RWPE2 (cell line): ENCODE data around the gene TENM4.

Experiments
- ATAC-seq: fragments of 200-7000 bp; cut with Tn5 transposase; 3 replicates; pipeline ENCODE4 v1.9.1; 2021; ENCODE audit warnings: low read depth
- DNase-seq: peaks from one replicate; pipeline ENCODE4 v3.0.0-alpha.2; 2020; ENCODE audit warnings: low spot score
- H3K27ac ChIP-seq: fragments of 450-650 bp; 2 replicates; pipeline ENCODE4 v1.5.1; 2017; ENCODE audit warnings: mild to moderate bottlenecking; ENCODE audit not compliant: poor library complexity, severe bottlenecking
- H3K27me3 ChIP-seq: fragments of 250-450 bp; sonication (Bioruptor Pico); 2 replicates; pipeline ENCODE4 v1.5.1; 2021; ENCODE audit warnings: mild to moderate bottlenecking, moderate library complexity; ENCODE audit not compliant: insufficient read depth, poor library complexity, severe bottlenecking
- H3K36me3 ChIP-seq: fragments of 250-450 bp; sonication (Bioruptor Pico); 2 replicates; pipeline ENCODE4 v1.5.1; 2020; ENCODE audit warnings: low read depth, mild to moderate bottlenecking, moderate library complexity
- H3K4me1 ChIP-seq: fragments of 250-450 bp; sonication (Bioruptor Pico); 2 replicates; pipeline ENCODE4 v1.5.1; 2021; ENCODE audit warnings: mild to moderate bottlenecking, moderate library complexity; ENCODE audit not compliant: insufficient read depth, poor library complexity, severe bottlenecking
- H3K4me3 ChIP-seq: fragments of 250-450 bp; sonication (Bioruptor Pico); 2 replicates; pipeline ENCODE4 v1.5.1; 2021; ENCODE audit warnings: mild to moderate bottlenecking, moderate library complexity; ENCODE audit not compliant: severe bottlenecking
- H3K9me3 ChIP-seq: fragments of 250-450 bp; sonication (Bioruptor Pico); 2 replicates; pipeline ENCODE4 v1.5.1; 2021; ENCODE audit warnings: mild to moderate bottlenecking, moderate library complexity; ENCODE audit not compliant: severe bottlenecking
- CTCF ChIP-seq: fragments of 450-650 bp; IDR thresholded peaks from one replicate; pipeline ENCODE4 v1.5.1; 2017; ENCODE audit warnings: mild to moderate bottlenecking, moderate library complexity; ENCODE audit not compliant: poor library complexity, severe bottlenecking

Gene TENM4

GRCh38 chr11:79086056-79086455, 354.8 kb downstream of the TENM4 start:
- no peak for TF ChIP-seq CTCF
- Histone ChIP-seq H3K4me3 (no peak overlapping the region), H3K9me3 (no peaks in the 10 kb centered on the region), H3K27ac (no peak overlapping the region), H3K27me3 (no peaks in the 10 kb centered on the region), H3K36me3 (no peaks in the 10 kb centered on the region), H3K4me1 (peaks cover 15% of the 10 kb centered on the region)
- DNase-seq (no peak), ATAC-seq (no peak)

GRCh38 chr11:79084382-79084781, 356.4 kb downstream of the TENM4 start:
- Histone ChIP-seq H3K9me3 (no peaks in the 10 kb centered on the region), H3K27ac (no peak overlapping the region), H3K27me3 (no peaks in the 10 kb centered on the region), H3K4me1 (peaks cover 11% of the 10 kb centered on the region), H3K36me3 (no peaks in the 10 kb centered on the region), H3K4me3 (no peak overlapping the region)
- TF ChIP-seq CTCF = no peak
- ATAC-seq = no peak
- DNase-seq = no peak

- no peak for TF ChIP-seq CTCF
- no peak overlapping the region for H3K27ac ChIP-seq
- no peak for ATAC-seq
These were observed 357.5 kb downstream of the TENM4 start for GRCh38 chr11:79083352-79083751.

DNA sequence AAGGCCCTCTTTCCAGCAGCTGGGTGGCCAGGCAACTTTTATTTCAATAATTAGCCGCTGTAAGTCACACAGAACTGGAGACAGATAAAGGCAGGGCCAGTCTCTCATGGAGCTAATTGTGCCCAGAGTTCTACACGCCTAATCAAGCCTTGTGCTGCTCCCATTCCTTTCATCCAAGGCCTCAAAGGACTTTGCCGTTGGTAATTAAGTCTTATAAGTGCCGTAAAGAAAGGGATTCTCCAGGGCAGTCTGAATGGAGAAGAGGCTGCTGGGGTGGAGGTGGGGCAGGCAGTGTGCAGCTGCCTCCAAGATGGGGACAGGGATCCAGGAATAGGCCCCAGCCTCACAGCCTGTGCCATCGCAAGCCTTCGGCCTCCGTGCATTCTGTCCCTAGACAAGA, 357.9 kb downstream of the TENM4 start:
- no peak for DNase-seq
- peaks cover 11% of the 10 kb centered on the region for H3K4me1 ChIP-seq
- no peak for TF ChIP-seq CTCF
- no peaks in the 10 kb centered on the region for H3K27me3 ChIP-seq
- H3K27ac ChIP-seq = no peak overlapping the region
- ATAC-seq = no peak
- no peak overlapping the region for H3K4me3 ChIP-seq
- no peaks in the 10 kb centered on the region for H3K36me3 ChIP-seq
- no peaks in the 10 kb centered on the region for H3K9me3 ChIP-seq

More at GRCh38 chr11:79083352-79083751, 357.5 kb downstream of the TENM4 start:
- no peaks in the 10 kb centered on the region for H3K9me3 ChIP-seq
- H3K4me1 ChIP-seq = peaks cover 11% of the 10 kb centered on the region
- DNase-seq = no peak
- no peaks in the 10 kb centered on the region for H3K27me3 ChIP-seq
- H3K4me3 ChIP-seq = no peak overlapping the region
- H3K36me3 ChIP-seq = no peaks in the 10 kb centered on the region

DNA sequence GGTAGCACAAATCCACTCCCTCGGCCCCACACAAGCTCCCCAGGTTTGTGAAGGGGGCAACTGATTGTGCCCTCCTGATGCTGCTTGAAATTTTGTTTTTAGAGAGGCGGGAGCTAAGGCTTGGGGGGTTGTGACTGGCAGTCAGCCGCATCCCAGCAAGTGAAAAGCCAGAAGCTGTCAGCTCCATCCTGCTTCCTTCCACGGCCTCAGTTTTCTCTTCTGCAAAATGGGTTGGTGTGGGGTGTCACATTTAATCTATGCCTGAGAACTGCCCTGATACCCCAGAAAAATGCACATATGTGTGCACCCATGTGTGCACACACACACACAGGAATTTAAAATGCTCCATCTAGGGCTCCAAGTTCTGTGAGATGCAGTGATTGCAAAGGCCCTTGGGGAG, 358.6 kb downstream of the TENM4 start:
- no peak overlapping the region for H3K4me3 ChIP-seq
- no peak for TF ChIP-seq CTCF
- H3K27ac ChIP-seq = no peak overlapping the region
- no peaks in the 10 kb centered on the region for H3K36me3 ChIP-seq
- H3K27me3 ChIP-seq = no peaks in the 10 kb centered on the region
- ATAC-seq = no peak
- DNase-seq = no peak
- no peaks in the 10 kb centered on the region for H3K9me3 ChIP-seq
- peaks cover 5% of the 10 kb centered on the region for H3K4me1 ChIP-seq
